Epithelial cell of proximal tubule (primary cell): ENCODE results near the gene PDE6B. TPM values are rescaled to one million over a fixed set of nuclear protein-coding genes. Genes with fewer than 3 reads are reported as not detected.

Experiments
- DNase-seq: peaks from one replicate; pipeline ENCODE4 v3.0.0-alpha.2; 2011; ENCODE audit warnings: low read depth
- H3K4me3 ChIP-seq: 2 replicates; pipeline ENCODE4 v1.5.1; 2011; ENCODE audit warnings: low read depth, mild to moderate bottlenecking, low read length
- total RNA-seq: library from RNA; depleted of rRNA; stranded (reverse); fragments of >200 nt; gene quantifications from 2 replicates; pipeline ENCODE4 v1.2.3, GENCODE V29; 2015
- TF ChIP-seq, protein P1 (sequence below): conservative IDR thresholded peaks from 2 replicates; pipeline ENCODE4 v1.5.1; 2012; ENCODE audit warnings: low read depth, mild to moderate bottlenecking, low read length

PDE6B gene
- total RNA-seq, 1 donor from 2014 or later: 5.7 TPM

DNA sequence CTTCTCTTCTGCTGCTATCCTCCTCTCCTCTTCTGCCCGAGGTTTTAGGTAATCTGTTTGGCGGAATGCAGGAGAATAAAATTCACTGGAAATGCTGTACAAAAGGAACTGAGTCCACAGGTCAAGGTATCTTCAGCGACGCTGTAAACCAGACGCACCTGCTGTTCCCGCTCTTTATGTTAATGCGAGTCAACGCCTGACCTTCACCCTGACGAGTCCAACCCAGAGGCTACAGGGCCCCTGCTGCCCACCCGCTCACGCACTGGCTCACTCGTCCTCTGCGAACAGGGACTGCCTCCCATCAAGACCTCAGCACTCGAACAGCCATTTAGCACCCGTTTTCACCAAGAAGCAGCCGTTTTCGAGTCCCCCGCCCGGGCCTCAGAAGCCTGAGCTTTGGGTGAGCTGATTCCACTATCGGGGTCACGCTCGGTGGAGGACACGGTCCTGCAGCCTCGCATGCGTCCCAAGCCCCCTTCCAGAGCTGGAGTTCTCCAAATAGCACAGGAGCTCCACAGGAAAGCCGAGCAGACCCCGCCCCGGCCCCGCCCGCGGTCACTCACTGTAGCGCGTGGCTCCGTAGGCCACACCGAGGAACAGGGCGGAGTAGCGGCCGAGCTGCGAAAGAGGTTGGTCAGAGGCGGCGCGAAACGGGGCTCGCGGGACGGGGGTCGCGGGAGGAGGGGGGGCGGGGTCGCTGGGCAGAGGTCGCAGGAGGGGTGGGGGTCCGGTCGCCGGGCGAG, 48.1 kb downstream of the PDE6B start:
- no peak for DNase-seq
- H3K4me3 ChIP-seq: peak overlapping the region; percentile 98
- TF ChIP-seq, protein P1, sequence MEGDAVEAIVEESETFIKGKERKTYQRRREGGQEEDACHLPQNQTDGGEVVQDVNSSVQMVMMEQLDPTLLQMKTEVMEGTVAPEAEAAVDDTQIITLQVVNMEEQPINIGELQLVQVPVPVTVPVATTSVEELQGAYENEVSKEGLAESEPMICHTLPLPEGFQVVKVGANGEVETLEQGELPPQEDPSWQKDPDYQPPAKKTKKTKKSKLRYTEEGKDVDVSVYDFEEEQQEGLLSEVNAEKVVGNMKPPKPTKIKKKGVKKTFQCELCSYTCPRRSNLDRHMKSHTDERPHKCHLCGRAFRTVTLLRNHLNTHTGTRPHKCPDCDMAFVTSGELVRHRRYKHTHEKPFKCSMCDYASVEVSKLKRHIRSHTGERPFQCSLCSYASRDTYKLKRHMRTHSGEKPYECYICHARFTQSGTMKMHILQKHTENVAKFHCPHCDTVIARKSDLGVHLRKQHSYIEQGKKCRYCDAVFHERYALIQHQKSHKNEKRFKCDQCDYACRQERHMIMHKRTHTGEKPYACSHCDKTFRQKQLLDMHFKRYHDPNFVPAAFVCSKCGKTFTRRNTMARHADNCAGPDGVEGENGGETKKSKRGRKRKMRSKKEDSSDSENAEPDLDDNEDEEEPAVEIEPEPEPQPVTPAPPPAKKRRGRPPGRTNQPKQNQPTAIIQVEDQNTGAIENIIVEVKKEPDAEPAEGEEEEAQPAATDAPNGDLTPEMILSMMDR: no peak

DNA sequence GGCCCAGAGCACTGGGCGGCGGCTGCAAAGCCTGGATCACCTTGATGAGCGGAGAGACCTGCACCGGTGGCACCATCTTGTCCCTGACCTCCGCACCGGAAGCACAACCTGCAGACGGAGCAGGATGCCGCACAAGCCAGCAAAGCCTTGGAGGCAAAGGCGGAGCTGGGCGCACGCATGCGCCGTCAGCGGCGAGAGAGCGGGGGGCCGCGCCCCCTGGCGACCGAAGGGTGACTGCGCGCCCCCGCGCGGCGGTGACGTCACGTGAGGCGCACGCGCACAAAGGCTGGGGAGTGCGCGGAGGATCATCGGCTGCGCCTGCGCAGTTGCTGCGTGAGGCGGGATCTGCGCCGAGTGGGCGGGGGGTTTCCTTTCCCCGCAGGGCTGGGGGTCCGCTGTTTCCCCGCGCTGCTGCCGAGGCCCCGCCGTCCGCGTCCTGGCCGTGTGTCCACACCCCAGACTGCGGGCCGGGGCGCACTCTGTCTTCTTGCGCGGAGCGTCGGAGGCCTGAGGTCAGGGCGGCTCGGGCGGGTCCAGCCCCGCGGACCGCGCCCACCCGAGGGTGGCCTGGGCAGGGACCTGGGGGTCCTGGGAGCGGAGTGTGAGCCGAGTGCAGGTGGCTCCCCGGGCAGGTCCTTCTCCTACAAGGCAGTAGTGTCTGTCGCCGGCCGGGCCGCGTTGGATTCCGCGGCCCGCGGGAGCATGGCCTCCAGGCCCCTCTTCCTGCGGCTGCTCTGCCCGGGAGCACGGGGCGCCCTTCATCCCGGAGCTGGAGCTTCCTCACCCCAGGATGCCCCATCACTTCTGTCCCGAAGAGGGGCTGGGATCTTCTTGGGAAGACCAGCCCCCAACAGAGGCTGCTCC, 49.0 kb downstream of the PDE6B start, which contains the start of the genes ATP5ME and MYL5:
ATP5ME (minus strand) TSS at position 105 of the 864 bp plus-strand sequence; CDS start at position 76, 29 bp downstream.
MYL5 (plus strand) TSS at position 371 of the 864 bp plus-strand sequence. CDS start 3,485 bp downstream, outside the sequence.
- TF ChIP-seq, protein P1: peak; percentile 89
- peak; percentile 64 for DNase-seq
- peak within 1 kb of the TSS; percentile 98 for H3K4me3 ChIP-seq

DNA sequence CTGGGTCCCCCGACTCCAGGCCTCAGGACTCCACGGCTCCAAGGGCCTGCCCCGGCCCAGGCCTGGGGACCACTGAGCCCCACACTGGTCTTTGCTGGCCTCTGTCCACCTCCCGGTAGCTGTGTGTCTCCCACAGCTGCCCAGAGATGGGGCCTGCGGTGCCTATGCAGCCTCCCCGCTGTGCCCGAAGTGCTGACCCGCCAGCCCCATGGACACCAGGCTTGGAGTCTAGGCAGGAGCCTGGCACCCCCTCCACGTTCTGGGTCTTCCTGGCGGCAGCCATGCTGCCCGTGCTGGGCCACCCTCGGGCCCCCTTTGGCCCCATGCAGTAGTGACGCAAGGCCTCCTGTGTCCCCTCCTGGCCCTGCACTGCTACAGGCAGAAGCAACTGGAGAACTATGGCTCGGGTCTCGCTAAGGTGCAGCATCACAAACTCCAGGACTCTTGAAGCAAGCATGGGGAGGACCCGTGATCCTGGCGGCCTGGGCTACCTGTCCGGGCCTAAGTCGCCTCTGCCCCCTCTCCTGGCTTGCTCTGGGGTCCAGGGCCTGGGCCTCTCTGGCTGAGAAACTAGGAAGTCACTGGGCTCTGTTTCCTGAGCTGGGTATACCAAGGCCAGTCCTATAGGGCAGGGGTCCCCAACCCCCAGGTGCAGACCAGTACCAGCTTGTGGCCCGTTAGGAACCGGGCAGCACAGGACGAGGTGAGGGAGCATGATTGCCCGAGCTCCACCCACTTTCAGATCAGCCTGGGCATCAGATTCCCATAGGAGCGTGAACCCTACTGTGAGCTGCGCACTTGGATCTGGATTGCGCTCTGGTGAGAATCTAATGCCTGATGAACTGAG, 49.9 kb downstream of the PDE6B start:
- H3K4me3 ChIP-seq: peak overlapping the region; percentile 98
- TF ChIP-seq, protein P1: no peak

DNA sequence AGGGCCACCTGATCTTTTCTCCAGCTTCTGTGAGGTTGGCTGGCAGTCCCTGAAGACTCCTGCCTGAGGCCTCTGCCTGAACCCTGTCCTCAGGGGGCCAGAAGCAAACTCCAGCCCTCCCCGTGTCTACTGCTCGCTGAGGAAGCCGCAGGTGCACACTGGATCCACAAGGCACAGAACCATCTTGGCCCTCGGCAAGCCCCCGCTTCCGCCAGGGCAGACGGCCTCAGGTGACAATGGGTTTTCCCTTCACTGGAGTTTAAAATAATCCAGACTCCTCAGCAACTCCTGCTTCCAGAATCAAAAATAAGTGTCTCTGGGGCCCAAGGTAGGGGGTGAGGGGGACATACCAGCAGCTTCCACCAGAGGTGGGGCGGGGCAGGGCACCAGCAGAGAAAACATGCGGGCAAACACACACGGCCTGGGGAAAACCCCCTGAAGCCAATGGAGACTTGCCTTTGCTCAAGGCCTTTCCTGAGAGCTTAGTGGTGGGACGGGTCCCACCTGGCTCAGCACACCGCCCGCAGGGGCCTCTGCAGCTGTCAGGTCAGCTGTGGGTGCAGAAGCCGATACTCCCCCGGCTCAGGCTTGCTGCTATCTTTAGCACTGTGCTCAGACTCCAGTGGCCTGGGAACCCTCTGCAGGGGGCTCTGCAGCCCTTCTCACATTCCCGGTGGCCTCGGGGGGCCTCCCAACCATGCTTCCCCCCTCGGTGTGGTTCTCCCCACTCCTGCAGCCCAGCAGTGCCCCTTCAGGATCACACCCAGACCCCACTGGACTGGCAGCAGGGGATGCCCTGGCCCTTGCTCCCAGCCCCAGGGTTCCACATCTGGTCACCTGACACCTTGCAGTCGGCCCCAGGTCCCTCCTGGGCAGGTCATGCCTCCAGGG, 50.9 kb downstream of the PDE6B start:
- peak overlapping the region; percentile 6 for H3K4me3 ChIP-seq
- DNase-seq: no peak
- TF ChIP-seq, protein P1: no peak

More for the DNA sequence above, 49.9 kb downstream of the PDE6B start:
- no peak for DNase-seq

DNA sequence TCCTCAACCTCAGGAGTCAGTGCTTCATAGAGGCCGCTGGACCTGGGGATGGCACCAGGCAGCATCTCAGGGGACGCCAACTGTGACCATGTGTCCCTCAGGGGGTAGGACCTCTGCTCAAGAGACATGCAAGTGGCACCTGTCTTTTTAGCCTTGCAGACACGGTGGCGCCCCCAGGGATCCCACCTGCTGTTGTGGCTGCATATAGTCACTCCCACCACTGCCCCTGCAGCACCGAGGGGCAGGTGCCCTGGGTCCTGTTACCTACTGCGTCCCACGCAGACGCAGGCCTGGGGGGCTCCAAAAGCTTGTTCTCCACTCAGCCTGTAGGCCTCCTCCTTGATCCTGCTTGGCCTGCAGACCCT, 51.5 kb downstream of the PDE6B start:
- H3K4me3 ChIP-seq: no peak overlapping the region
- no peak for DNase-seq
- TF ChIP-seq, protein P1: no peak
